T-helper 1 cell treated with Interleukin-12 subunit alpha and Interleukin-12 subunit beta and Interleukin-4 antibody, amounts not matched to agents 30 μg/mL and 1 μg/mL, for 36 hours (primary cell): ENCODE measurements around the gene AMDHD1.

Source experiments
- H3K27ac Mint-ChIP-seq: one replicate; pipeline ENCODE4 v1.8.0; 2021; ENCODE audit warnings: mild to moderate bottlenecking, mixed read lengths
- H3K27me3 Mint-ChIP-seq: one replicate; pipeline ENCODE4 v1.8.0; 2021; ENCODE audit warnings: low read depth, mixed read lengths
- H3K36me3 Mint-ChIP-seq: one replicate; pipeline ENCODE4 v1.8.0; 2021; ENCODE audit warnings: low read depth, mixed read lengths
- H3K4me1 Mint-ChIP-seq: one replicate; pipeline ENCODE4 v1.8.0; 2021; ENCODE audit warnings: low read depth, mixed read lengths
- H3K4me3 Mint-ChIP-seq: one replicate; pipeline ENCODE4 v1.8.0; 2021; ENCODE audit warnings: mild to moderate bottlenecking, moderate library complexity, mixed read lengths
- H3K9me3 Mint-ChIP-seq: one replicate; pipeline ENCODE4 v1.8.0; 2021; ENCODE audit warnings: mixed read lengths

AMDHD1 gene

DNA sequence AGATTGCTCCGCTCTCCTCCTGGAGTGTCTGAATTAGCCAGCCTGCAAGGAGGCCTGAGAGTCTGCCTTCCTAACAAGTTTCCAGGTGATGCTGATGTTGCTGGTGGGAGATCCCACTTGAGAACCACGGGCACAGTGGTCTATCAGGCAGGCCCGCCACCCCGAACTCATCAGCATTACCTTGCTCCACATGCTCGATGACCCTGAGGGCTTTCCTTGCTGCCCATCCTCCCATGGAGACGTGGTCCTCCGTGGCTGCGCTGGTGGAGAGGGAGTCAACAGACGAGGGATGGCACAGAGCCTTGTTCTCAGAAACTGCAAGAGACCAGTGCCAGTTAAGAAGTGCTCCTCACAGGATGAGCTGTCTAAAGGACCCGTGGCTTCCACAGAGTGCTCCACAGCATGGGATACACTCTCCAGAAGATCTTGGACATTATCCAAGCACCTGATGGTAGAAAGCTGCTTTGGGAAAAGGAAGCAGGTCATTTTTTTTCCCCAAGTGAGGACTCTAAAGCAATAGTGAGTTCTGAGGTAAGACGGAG, 34.7 kb downstream of the AMDHD1 start:
- no peak overlapping the region for H3K27ac Mint-ChIP-seq

GRCh38 chr12:95978351-95978750, 35.2 kb downstream of the AMDHD1 start:
- H3K36me3 Mint-ChIP-seq, result no peaks in the 10 kb centered on the region
- H3K27me3 Mint-ChIP-seq, result no peaks in the 10 kb centered on the region
- no peaks in the 10 kb centered on the region for H3K4me1 Mint-ChIP-seq
- H3K9me3 Mint-ChIP-seq, result no peaks in the 10 kb centered on the region
- no peak overlapping the region for H3K4me3 Mint-ChIP-seq
- no peak overlapping the region for H3K27ac Mint-ChIP-seq

More for the DNA sequence above, 34.7 kb downstream of the AMDHD1 start:
- H3K4me1 Mint-ChIP-seq, result no peaks in the 10 kb centered on the region
- no peak overlapping the region for H3K4me3 Mint-ChIP-seq
- H3K27me3 Mint-ChIP-seq, result no peaks in the 10 kb centered on the region
- no peaks in the 10 kb centered on the region for H3K9me3 Mint-ChIP-seq
- H3K36me3 Mint-ChIP-seq, result no peaks in the 10 kb centered on the region

GRCh38 chr12:95978774-95979173, 35.6 kb downstream of the AMDHD1 start:
- Mint-ChIP-seq H3K36me3 (no peaks in the 10 kb centered on the region), H3K9me3 (no peaks in the 10 kb centered on the region), H3K27ac (no peak overlapping the region), H3K27me3 (no peaks in the 10 kb centered on the region), H3K4me3 (no peak overlapping the region), H3K4me1 (no peaks in the 10 kb centered on the region)

GRCh38 chr12:95980437-95980836, 37.3 kb downstream of the AMDHD1 start:
- Mint-ChIP-seq H3K4me1 (no peaks in the 10 kb centered on the region), H3K36me3 (no peaks in the 10 kb centered on the region), H3K27ac (no peak overlapping the region), H3K27me3 (no peaks in the 10 kb centered on the region), H3K9me3 (no peaks in the 10 kb centered on the region), H3K4me3 (no peak overlapping the region)

GRCh38 chr12:95982602-95983001, 39.5 kb downstream of the AMDHD1 start:
- H3K27me3 Mint-ChIP-seq, result peaks cover 4% of the 10 kb centered on the region
- H3K9me3 Mint-ChIP-seq, result no peaks in the 10 kb centered on the region
- no peaks in the 10 kb centered on the region for H3K36me3 Mint-ChIP-seq
- no peaks in the 10 kb centered on the region for H3K4me1 Mint-ChIP-seq
- H3K4me3 Mint-ChIP-seq, result no peak overlapping the region
- no peak overlapping the region for H3K27ac Mint-ChIP-seq

GRCh38 chr12:95984682-95985081, 41.6 kb downstream of the AMDHD1 start:
- Mint-ChIP-seq H3K4me1 (no peaks in the 10 kb centered on the region), H3K27ac (no peak overlapping the region), H3K9me3 (no peaks in the 10 kb centered on the region), H3K27me3 (peaks cover 4% of the 10 kb centered on the region), H3K36me3 (no peaks in the 10 kb centered on the region), H3K4me3 (no peak overlapping the region)

DNA sequence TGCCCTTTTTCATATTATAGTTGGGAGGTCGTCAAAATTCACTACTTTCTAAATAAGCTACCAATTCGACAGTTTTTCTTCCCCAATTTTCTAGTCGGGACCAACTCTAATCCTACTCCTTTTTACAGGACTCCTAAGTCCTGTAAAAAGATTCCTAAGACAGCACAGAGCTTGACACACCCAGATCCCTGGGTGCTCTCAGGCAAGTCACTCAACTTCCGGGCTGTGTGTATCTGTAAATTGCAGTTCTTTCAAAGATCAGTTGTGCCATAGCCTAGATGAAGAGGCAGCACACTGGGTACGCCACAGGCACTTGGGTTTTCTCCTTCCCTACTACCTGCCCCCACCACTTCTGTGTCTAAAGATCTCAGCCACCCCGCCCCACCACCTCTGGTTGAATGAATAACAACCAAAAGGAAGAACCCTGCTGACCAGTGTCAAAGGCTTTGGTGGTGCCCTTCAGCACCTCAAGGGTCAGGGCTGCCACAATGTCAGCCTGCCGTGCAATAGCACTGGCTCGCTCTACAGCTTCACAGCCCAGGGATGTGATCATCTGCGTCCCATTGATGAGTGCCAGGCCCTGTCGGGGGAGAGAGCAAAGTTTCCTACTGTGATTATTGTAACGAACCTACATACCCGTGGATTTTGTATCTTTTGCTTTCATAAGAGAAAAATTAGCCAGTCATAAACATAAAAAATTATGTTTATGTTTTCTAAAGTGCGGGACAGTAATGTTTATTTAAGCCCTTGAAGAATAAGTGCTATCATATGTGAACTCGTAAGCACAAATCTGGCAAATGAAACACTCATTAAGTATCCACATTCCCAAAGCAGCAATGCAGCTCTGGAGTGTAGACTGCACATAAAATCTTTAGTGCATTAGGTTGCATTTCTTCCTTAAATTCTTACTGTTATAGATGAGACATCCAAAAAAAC, 43.8 kb downstream of the AMDHD1 start:
- H3K9me3 Mint-ChIP-seq, result no peaks in the 10 kb centered on the region
- peaks cover 4% of the 10 kb centered on the region for H3K27me3 Mint-ChIP-seq
- no peak overlapping the region for H3K4me3 Mint-ChIP-seq
- H3K27ac Mint-ChIP-seq, result no peak overlapping the region
- H3K36me3 Mint-ChIP-seq, result no peaks in the 10 kb centered on the region
- no peaks in the 10 kb centered on the region for H3K4me1 Mint-ChIP-seq

DNA sequence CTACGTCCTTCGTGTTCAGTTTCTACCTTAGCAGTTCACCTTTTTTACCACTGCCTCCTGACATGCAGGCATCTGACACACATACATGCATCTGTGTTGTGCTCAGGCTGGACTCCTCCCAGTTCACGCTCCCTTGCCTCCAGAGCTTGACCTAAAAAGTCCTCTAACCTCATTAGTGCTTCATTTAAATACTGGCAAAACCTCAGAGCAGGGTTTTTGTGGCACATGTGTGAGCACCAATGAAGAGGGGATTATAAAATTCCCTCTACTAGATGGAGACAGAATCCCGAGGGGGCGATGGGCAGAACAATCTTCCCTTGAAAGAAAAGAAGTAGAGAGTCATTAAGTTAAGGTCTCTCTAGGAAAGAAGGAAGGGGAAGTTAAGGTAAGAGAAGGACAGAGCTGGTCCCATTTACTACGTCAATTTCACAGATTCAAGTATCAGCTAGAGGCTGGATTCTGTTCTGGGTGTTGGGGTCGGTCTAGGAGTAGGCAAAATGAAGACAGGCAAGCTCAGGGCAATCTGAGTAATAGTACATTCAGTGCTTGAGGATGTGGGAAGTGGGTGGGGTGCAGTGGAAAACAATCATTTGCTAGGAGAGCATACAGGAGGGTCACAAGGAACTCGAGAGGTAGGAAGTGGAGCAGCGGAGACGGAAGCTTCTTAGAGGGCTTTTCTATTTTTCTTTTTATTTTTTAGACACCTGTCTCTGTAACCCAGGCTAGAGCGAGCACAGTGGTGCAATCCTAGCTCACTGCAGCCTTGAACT, 45.6 kb downstream of the AMDHD1 start:
- Mint-ChIP-seq H3K4me3 (no peak overlapping the region), H3K4me1 (no peaks in the 10 kb centered on the region), H3K27ac (no peak overlapping the region), H3K27me3 (peaks cover 4% of the 10 kb centered on the region), H3K9me3 (no peaks in the 10 kb centered on the region), H3K36me3 (no peaks in the 10 kb centered on the region)

- no peaks in the 10 kb centered on the region for H3K36me3 Mint-ChIP-seq
- no peaks in the 10 kb centered on the region for H3K9me3 Mint-ChIP-seq
- no peaks in the 10 kb centered on the region for H3K4me1 Mint-ChIP-seq
These were observed 46.5 kb downstream of the AMDHD1 start for GRCh38 chr12:95989504-95990123.

DNA sequence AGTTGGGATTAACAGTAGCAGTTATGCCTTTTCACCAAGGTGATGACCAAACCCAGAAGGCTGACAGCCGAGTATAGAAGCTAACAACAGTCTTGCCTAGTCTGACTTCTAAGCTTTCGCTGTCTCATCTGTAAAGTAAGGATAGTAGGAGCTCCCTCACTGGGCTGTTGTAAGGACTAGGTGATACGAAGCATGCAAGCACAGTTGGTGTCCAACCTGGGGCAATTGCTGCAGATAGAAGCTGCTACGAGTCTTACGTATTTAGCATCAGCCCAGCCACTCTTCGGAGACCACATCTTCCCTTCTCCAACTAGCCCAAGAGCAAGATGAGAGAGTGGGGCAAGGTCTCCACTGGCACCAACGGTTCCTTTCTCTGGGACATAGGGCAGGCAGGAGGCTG, 47.0 kb downstream of the AMDHD1 start:
- H3K27me3 Mint-ChIP-seq, result peaks cover 4% of the 10 kb centered on the region

More at GRCh38 chr12:95989504-95990123, 46.5 kb downstream of the AMDHD1 start:
- Mint-ChIP-seq H3K27ac (no peak overlapping the region), H3K27me3 (peaks cover 4% of the 10 kb centered on the region), H3K4me3 (no peak overlapping the region)

DNA sequence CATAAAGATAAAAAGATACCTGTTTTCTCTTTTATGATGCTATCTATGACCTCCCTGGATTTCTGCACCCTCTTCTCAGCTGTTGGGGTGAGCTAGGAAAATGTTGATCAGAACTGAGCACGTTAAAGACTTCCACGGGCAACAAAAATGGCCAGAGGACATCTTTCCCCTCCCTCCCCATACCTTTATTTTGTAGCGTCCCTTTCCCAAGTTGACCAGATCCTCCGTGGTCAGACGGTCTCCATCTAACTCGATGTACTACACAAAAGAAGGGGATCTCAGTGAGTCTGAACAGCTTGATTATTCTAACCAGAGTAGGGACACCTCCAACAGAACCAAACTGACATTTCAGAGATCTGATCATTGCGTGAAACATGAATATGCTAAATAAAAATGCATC, 50.8 kb downstream of the AMDHD1 start:
- Mint-ChIP-seq H3K27ac (no peak overlapping the region), H3K4me3 (no peak overlapping the region), H3K36me3 (no peaks in the 10 kb centered on the region), H3K9me3 (no peaks in the 10 kb centered on the region), H3K27me3 (no peaks in the 10 kb centered on the region), H3K4me1 (peaks cover 12% of the 10 kb centered on the region)

More for the DNA sequence above, 47.0 kb downstream of the AMDHD1 start:
- no peaks in the 10 kb centered on the region for H3K9me3 Mint-ChIP-seq
- H3K36me3 Mint-ChIP-seq, result no peaks in the 10 kb centered on the region
- H3K4me1 Mint-ChIP-seq, result no peaks in the 10 kb centered on the region
- no peak overlapping the region for H3K4me3 Mint-ChIP-seq
- no peak overlapping the region for H3K27ac Mint-ChIP-seq

DNA sequence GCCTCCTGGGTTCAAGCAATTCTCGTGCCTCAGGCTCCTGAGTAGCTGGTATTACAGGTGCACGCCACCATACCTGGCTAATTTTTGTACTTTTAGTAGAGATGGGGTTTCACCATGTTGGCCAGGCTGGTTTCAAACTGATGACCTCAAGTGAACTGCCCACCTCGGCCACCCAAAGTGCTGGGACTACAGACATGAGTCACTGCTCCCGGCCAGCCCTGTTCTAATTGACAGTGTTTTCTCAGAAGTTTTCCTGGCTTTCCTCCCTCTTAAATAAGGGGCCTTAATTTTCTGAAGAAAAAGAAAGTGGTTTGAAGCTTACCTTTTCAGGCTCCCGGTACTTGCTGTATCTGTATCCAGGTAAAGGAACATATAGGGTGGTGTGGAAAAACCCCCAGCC, 51.3 kb downstream of the AMDHD1 start:
- H3K36me3 Mint-ChIP-seq, result no peaks in the 10 kb centered on the region
- H3K27ac Mint-ChIP-seq, result no peak overlapping the region
- peaks cover 12% of the 10 kb centered on the region for H3K4me1 Mint-ChIP-seq
- no peak overlapping the region for H3K4me3 Mint-ChIP-seq
- H3K27me3 Mint-ChIP-seq, result no peaks in the 10 kb centered on the region
- no peaks in the 10 kb centered on the region for H3K9me3 Mint-ChIP-seq

GRCh38 chr12:95995238-95996031, 52.3 kb downstream of the AMDHD1 start:
- H3K9me3 Mint-ChIP-seq, result no peaks in the 10 kb centered on the region
- peaks cover 12% of the 10 kb centered on the region for H3K4me1 Mint-ChIP-seq

More at GRCh38 chr12:95995238-95996031, 52.3 kb downstream of the AMDHD1 start:
- no peak overlapping the region for H3K27ac Mint-ChIP-seq
- H3K36me3 Mint-ChIP-seq, result peaks cover 3% of the 10 kb centered on the region
- no peak overlapping the region for H3K4me3 Mint-ChIP-seq
- no peaks in the 10 kb centered on the region for H3K27me3 Mint-ChIP-seq
